Hepatocyte (in vitro differentiated cells): Measurements from ENCODE around the gene PNKP. TPM values are rescaled to one million over a fixed set of nuclear protein-coding genes. Genes with fewer than 3 reads are reported as not detected.
A peak's percentile ranks its signal among the peaks of the same experiment; 100 is the strongest.

Experiments
- DNase-seq: peaks from one replicate; pipeline ENCODE4 v3.0.0-alpha.2; 2016; ENCODE audit warnings: low spot score
- H2AFZ ChIP-seq: fragments of 200-600 bp; sonication (generic); 2 replicates; pipeline ENCODE4 v1.6.0; 2016; ENCODE audit warnings: antibody characterized with exemption, mild to moderate bottlenecking
- H3K27ac ChIP-seq: fragments of 200-600 bp; sonication (generic); 2 replicates; pipeline ENCODE4 v1.5.1; 2016; ENCODE audit warnings: mild to moderate bottlenecking
- H3K27me3 ChIP-seq: fragments of 200-600 bp; sonication (generic); 2 replicates; pipeline ENCODE4 v1.6.1; 2016
- H3K36me3 ChIP-seq: fragments of 200-600 bp; sonication (generic); replicated peaks from 2 replicates; pipeline ENCODE4 v1.5.1; 2016; ENCODE audit warnings: low read depth; ENCODE audit not compliant: insufficient read depth
- H3K4me1 ChIP-seq: fragments of 200-600 bp; sonication (generic); 2 replicates; pipeline ENCODE4 v1.5.1; 2016; ENCODE audit warnings: mild to moderate bottlenecking, moderate library complexity; ENCODE audit not compliant: insufficient read depth
- H3K4me2 ChIP-seq: fragments of 200-600 bp; sonication (generic); 2 replicates; pipeline ENCODE4 v1.6.0; 2016
- H3K4me3 ChIP-seq: fragments of 200-600 bp; sonication (generic); 2 replicates; pipeline ENCODE4 v1.5.1; 2016; ENCODE audit warnings: mild to moderate bottlenecking
- H3K79me2 ChIP-seq: fragments of 200-600 bp; sonication (generic); 2 replicates; pipeline ENCODE4 v1.6.0; 2017; ENCODE audit warnings: mild to moderate bottlenecking
- H3K9me2 ChIP-seq: fragments of 200-600 bp; sonication (generic); replicated peaks from 2 replicates; pipeline ENCODE4 v1.6.0; 2017; ENCODE audit warnings: mild to moderate bottlenecking; ENCODE audit not compliant: insufficient read depth
- H3K9me3 ChIP-seq: fragments of 200-600 bp; sonication (generic); 2 replicates; pipeline ENCODE4 v1.5.1; 2016; ENCODE audit warnings: low read depth, mild to moderate bottlenecking
- H4K20me1 ChIP-seq: fragments of 200-600 bp; sonication (generic); 2 replicates; pipeline ENCODE4 v1.6.0; 2016; ENCODE audit warnings: mild to moderate bottlenecking; ENCODE audit not compliant: insufficient read depth, poor library complexity, severe bottlenecking
- EZH2 ChIP-seq: fragments of 200-600 bp; sonication (generic); IDR thresholded peaks from 2 replicates; pipeline ENCODE4 v1.6.1; 2016; ENCODE audit warnings: antibody characterized with exemption, mild to moderate bottlenecking, borderline replicate concordance
- EZH2phosphoT487 ChIP-seq: fragments of 200-600 bp; sonication (generic); IDR thresholded peaks from one replicate; pipeline ENCODE4 v1.6.1; 2018; ENCODE audit warnings: antibody characterized with exemption, mild to moderate bottlenecking, low read depth, moderate library complexity; ENCODE audit not compliant: unreplicated experiment, severe bottlenecking
- WGBS: methylation state at CpG from one replicate; pipeline ENCODE4 v1.1.6; 2016; ENCODE audit warnings: low lambda C conversion rate; ENCODE audit errors: missing lambda C conversion rate; 5-methylcytosine and 5-hydroxymethylcytosine counted together
- polyA plus RNA-seq: library from polyadenylated mRNA; unstranded; fragments of >200 nt; fragmentation: Nextera tagmentation; extraction: Ambion mirVana; gene quantifications from 2 replicates; pipeline ENCODE4 v1.2.1, GENCODE V29; 2016
- total RNA-seq: library from RNA; depleted of rRNA; stranded (reverse); fragments of >200 nt; gene quantifications from 2 replicates; pipeline ENCODE4 v1.2.3, GENCODE V29; 2014
- TF ChIP-seq, protein P1 (sequence below): fragments of 200-600 bp; sonication (generic); IDR thresholded peaks from 2 replicates; pipeline ENCODE4 v1.5.1; 2016; ENCODE audit warnings: antibody characterized with exemption, mild to moderate bottlenecking; ENCODE audit not compliant: poor library complexity

PNKP gene
- total RNA-seq (16.1 and 27.0 TPM in 2 replicates), polyA plus RNA-seq (68.6 and 84.4 TPM in 2 replicates)

DNA sequence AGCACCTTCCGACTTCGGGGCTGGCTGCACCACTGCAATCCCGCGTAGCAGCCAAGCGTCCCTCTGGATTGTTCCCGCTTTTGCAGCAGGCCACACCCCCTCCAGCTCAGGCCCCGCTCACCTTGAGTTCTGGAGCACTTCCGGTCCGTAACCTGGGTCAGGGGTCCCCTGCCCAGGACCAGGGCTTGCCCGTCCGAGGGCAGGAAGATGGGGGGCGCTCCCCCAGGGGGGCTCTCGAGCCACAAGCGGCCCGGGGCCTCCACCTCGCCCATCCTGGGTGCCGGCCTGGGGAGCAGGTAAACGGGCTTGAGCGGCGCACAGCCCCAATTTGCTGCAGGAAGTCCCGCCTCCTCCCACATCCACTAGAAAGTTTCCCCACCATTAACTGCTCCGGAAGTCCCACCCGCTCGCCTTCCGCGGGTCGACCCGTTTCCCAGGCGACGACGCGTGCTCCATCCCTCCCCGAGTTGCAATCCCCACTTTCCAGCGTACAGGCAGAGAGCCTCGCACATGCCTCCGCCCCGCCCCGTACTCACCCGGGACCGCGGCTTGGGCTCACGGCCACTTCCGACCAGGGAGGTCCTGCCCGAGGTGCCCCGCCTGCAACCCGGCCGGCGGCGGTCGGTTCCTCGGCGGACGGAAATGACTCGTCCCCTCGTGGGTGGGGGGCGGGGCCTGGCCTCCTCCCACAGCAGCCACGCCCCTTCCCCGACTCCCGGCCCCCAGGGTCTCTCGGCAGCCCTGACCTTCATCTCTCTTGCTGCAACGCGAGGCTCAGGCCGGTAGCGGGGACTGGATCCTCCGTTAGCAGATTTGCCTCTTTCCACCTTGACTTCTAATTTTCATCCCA is at the start of gene PNKP:
PNKP (minus strand) TSS at position 644 of the 850 bp plus-strand sequence; CDS start at position 272, 372 bp downstream.
- DNase-seq, result peak; percentile 95
- H3K27ac ChIP-seq, result peak within 1 kb of the TSS; percentile 93
- peaks cover 26% of the 10 kb centered on the region for H3K4me1 ChIP-seq
- H3K27me3 ChIP-seq, result no peaks in the 10 kb centered on the region
- TF ChIP-seq, protein P1, sequence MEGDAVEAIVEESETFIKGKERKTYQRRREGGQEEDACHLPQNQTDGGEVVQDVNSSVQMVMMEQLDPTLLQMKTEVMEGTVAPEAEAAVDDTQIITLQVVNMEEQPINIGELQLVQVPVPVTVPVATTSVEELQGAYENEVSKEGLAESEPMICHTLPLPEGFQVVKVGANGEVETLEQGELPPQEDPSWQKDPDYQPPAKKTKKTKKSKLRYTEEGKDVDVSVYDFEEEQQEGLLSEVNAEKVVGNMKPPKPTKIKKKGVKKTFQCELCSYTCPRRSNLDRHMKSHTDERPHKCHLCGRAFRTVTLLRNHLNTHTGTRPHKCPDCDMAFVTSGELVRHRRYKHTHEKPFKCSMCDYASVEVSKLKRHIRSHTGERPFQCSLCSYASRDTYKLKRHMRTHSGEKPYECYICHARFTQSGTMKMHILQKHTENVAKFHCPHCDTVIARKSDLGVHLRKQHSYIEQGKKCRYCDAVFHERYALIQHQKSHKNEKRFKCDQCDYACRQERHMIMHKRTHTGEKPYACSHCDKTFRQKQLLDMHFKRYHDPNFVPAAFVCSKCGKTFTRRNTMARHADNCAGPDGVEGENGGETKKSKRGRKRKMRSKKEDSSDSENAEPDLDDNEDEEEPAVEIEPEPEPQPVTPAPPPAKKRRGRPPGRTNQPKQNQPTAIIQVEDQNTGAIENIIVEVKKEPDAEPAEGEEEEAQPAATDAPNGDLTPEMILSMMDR, result no peak
- TF ChIP-seq EZH2 (no peak), EZH2phosphoT487 (no peak)
- H3K9me2 ChIP-seq, result no peaks in the 10 kb centered on the region
- H3K4me3 ChIP-seq, result peak within 1 kb of the TSS; percentile 97
- WGBS, result under 1% methylated on average over 57 of the region's 65 CpGs
- peak within 1 kb of the TSS; percentile 75 for H3K4me2 ChIP-seq
- H3K36me3 ChIP-seq, result no peaks in the 10 kb centered on the region
- H4K20me1 ChIP-seq, result peaks cover 3% of the 10 kb centered on the region
- peak within 1 kb of the TSS; percentile 82 for H2AFZ ChIP-seq
- no peaks in the 10 kb centered on the region for H3K9me3 ChIP-seq
- H3K79me2 ChIP-seq, result peaks cover 37% of the 10 kb centered on the region

DNA sequence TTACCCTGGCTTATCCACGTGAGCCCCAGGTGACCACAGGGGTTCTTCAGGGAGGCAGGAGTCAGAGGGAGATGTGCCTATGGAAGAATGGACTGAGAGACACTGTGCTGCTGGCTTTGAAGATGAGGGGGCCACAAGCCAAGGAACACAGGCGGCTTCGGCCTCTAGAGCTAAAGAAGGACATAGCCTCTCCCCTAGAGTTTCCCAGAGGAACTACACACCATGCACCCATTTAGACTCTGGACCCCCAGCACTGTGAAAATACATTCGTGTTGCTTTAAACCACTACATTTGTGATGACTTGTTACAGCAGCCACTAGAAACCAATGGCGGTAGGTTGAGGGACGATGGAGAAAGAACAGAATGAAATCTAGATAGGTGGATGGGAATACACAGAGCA is 47.9 kb upstream of the PNKP start:
- Histone ChIP-seq H3K4me1 (peaks cover 10% of the 10 kb centered on the region), H2AFZ (no peak overlapping the region), H3K4me2 (no peak overlapping the region), H3K79me2 (peaks cover 38% of the 10 kb centered on the region), H3K27me3 (no peaks in the 10 kb centered on the region), H3K4me3 (no peak overlapping the region), H3K27ac (no peak overlapping the region), H3K36me3 (no peaks in the 10 kb centered on the region), H3K9me3 (no peaks in the 10 kb centered on the region), H4K20me1 (no peaks in the 10 kb centered on the region), H3K9me2 (no peaks in the 10 kb centered on the region)
- WGBS, result 98% methylated on average over 6 of the region's 6 CpGs
- TF ChIP-seq, protein P1, result no peak
- TF ChIP-seq EZH2 (no peak), EZH2phosphoT487 (no peak)
- DNase-seq, result no peak

DNA sequence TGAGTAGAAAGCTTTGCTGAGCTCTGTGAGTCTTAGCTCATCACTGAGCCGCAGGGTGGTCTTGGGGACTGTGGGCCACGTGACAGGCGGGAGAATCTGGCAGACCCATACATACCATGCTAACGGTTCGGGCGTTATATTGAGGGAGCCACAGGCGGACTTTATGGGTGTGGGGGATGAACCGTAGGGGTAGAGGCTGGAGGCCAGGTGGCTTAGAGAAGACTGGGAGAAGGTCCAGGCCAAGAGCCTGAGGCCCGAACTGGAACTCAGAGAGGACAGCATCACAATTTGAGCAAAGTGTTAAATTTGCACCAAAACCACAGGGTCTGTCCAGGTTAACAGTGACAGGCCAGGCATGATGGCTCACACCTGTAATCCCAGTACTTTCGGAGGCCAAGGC is 46.3 kb upstream of the PNKP start:
- H3K4me3 ChIP-seq, result no peak overlapping the region
- no peak overlapping the region for H2AFZ ChIP-seq
- H3K4me1 ChIP-seq, result peaks cover 10% of the 10 kb centered on the region
- no peak overlapping the region for H3K4me2 ChIP-seq
- no peaks in the 10 kb centered on the region for H3K9me2 ChIP-seq
- no peaks in the 10 kb centered on the region for H3K27me3 ChIP-seq
- WGBS, result 93% methylated on average over 10 of the region's 10 CpGs
- TF ChIP-seq, protein P1, result no peak
- no peak for TF ChIP-seq EZH2
- TF ChIP-seq EZH2phosphoT487, result no peak
- no peaks in the 10 kb centered on the region for H3K9me3 ChIP-seq
- H3K79me2 ChIP-seq, result peaks cover 26% of the 10 kb centered on the region
- no peaks in the 10 kb centered on the region for H4K20me1 ChIP-seq
- peak overlapping the region; percentile 80 for H3K27ac ChIP-seq
- no peak for DNase-seq
- no peaks in the 10 kb centered on the region for H3K36me3 ChIP-seq
